ENCODE data around the gene NUTF2.

Gene NUTF2

DNA sequence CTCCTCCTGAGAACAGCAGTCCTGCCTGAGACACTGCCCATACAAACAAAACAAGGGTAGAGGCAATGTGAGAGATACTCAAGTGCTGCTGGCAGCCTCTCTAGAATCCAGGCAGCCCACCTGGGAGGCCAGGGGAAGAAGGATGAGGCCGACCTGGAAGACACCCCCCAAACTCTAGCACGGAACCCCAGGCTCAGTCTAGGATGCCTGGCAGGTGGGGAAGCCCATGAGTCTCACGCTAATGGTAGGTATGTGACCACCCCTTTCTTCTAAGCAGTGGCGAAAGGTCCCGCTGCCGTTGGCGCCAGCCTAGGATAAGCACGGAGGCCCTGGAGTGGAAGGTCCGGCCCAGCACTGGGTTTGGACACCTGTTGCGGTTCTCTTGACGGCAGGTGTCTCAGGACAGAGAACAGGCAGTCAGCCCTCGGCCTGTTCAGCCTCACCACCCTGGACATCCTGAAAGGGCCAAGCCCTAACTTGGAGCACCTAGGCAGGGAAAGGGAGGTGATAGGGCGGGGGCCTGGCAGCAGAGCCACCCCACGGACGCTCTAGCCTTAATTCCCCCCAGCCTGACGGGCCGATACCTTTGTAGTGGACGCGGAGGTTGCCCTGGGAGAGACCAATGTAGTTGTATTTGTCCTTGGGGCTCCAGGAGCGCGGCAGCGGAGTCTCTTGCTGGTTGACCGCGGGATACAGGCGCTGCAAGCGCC, 40.9 kb upstream of the NUTF2 start:
- TF ChIP-seq, protein P1, sequence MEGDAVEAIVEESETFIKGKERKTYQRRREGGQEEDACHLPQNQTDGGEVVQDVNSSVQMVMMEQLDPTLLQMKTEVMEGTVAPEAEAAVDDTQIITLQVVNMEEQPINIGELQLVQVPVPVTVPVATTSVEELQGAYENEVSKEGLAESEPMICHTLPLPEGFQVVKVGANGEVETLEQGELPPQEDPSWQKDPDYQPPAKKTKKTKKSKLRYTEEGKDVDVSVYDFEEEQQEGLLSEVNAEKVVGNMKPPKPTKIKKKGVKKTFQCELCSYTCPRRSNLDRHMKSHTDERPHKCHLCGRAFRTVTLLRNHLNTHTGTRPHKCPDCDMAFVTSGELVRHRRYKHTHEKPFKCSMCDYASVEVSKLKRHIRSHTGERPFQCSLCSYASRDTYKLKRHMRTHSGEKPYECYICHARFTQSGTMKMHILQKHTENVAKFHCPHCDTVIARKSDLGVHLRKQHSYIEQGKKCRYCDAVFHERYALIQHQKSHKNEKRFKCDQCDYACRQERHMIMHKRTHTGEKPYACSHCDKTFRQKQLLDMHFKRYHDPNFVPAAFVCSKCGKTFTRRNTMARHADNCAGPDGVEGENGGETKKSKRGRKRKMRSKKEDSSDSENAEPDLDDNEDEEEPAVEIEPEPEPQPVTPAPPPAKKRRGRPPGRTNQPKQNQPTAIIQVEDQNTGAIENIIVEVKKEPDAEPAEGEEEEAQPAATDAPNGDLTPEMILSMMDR (IDR thresholded peaks at IDR 0.05; ENCODE audit: low read depth, low read length), result no peak
- DNase-seq (ENCODE audit: extremely low read depth, low read depth), result no peak

DNA sequence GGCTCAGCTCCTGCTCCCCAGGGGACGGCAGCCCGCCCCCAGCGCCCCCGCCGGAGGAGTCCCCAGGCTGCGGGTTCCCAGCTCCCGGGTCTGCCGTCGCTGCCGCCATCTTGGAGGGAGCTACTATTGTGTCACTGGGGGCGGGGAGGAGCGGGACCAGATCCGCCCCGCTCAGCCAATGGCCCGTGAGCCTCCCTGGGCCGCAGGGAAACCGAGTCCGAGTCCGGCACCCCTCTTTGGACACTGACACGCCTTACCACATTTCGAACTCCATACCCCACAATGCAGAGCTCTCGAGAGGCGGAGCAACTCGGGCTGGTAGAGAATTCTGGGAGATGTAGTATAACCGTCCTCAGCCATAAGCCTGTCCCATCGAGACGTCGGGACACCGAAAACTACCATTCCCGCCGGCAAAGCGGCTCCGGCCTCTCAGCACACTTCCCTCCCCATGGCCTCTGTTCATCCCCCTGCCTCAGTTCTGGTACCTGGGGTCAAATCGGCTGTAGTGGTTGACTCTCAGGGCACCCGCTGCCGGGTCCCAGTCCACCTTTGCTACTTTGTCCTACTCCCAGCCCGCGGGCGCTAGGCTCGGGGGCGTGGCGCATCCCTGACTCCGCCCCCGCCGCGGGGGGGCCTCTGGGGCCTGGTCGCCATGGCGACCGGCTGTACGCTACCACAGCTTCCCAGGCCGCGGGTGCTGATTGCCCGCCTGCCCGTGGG, 40.1 kb upstream of the NUTF2 start, which contains the start of the genes RANBP10 and TSNAXIP1:
TSS of gene RANBP10 (minus strand) at position 133 of the 720 bp plus-strand sequence. CDS start at position 109, 24 bp downstream.
TSS of gene TSNAXIP1 (plus strand) at position 462 of the 720 bp plus-strand sequence. CDS start 261 bp downstream, outside the sequence.
- DNase-seq (ENCODE audit: extremely low read depth, low read depth), result peak; percentile 97
- TF ChIP-seq, protein P1 (IDR thresholded peaks at IDR 0.05; ENCODE audit: low read depth, low read length), result no peak

DNA sequence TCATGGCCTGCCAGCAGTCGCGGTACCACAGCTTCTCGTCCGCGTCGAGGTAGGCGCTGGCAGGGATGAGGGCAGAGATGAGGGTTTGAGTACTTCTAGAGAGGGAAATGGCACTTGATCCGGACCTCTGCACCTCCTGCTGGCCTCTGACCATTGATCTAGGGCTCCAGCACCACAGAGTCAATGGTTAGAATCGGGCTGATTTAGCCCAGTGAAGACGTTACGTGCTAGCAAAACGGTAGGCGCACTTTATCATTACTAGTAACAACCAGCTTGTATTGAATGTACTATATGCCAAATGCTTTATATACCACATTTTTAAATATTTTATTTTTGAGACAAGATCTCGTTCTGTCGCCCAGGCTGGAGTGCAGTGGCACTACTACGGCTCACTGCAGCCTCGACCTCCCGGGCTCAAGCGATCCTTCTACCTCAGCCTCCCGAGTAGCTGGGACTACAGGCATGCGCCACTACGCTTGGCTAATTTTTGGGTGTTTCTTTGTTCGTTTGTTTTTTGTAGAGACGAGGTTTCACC, 39.5 kb upstream of the NUTF2 start:
- TF ChIP-seq, protein P1 (IDR thresholded peaks at IDR 0.05; ENCODE audit: low read depth, low read length), result peak; percentile 23
- no peak for DNase-seq (ENCODE audit: extremely low read depth, low read depth)

DNA sequence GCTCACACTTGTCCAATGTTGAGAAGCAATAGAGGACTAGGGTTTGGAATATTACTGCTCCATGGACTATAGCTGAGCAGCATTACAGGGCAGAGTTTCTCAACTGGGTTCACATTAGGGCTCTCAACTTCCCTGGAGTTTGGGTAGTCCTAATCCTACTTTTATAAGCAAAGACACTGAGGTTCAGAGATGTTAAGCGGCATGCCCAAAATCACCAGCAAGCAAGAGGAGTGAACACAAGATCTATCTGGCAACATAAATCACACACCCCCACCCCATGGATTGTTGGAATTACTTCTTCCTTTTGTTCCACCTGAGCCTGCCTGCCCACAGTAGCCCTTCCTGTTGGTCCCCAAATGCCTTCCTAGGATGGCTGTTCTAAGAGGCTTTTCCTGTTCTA, 34.8 kb upstream of the NUTF2 start:
- TF ChIP-seq, protein P1 (IDR thresholded peaks at IDR 0.05; ENCODE audit: low read depth, low read length), result no peak
- no peak for DNase-seq (ENCODE audit: extremely low read depth, low read depth)

DNA sequence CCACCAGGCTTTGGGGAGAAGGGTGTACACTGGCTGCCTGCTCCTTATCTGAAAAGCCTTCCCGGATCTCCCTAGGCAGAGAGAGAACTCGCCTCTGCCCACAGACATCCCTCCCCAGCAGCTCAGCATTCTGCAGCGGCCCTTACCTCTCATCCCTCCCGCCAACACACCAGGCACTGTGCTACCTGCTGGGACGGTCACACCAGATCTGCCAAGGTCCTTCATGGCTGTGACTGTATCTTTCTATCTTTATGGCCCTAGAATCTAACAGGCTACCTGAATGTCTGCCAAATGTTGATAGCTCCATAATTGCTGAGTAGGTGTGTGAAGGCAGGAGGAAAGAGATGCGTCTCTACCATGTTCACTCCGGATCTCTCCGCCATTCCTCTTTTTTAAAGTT, 32.2 kb upstream of the NUTF2 start:
- no peak for DNase-seq (ENCODE audit: extremely low read depth, low read depth)

DNA sequence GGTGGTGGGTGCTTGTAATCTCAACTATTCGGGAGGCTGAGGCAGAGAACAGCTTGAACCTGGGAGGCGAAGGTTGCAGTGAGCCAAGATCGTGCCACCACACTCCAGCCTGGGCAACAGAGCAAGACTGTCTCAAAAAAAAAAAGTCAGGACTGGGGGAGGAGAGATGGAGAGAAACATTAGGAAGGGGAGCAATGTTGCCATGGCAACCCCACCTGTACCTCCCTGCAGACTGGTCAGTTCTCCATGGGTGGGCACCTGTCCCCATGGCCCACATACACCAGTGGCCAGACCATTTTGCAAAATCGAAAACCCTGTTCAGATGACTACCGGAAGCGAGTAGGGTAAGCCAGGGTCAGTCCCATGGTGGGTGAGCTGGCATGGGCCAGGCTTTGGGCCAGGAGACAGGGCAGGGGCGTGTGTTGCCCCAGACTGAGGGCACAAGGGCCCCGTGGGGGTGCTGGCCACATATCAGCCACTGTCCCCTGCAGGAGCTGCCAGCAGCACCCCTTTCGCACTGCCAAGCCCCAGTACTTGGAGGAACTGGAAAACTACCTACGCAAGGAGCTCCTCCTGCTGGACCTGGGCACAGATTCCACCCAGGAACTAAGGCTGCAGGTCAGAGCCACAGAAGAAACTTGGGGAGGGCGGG, 26.0 kb upstream of the NUTF2 start:
- TF ChIP-seq, protein P1 (IDR thresholded peaks at IDR 0.05; ENCODE audit: low read depth, low read length), result no peak
- no peak for DNase-seq (ENCODE audit: extremely low read depth, low read depth)

More for the DNA sequence above, 32.2 kb upstream of the NUTF2 start:
- TF ChIP-seq, protein P1 (IDR thresholded peaks at IDR 0.05; ENCODE audit: low read depth, low read length), result no peak
